Hematopoietic multipotent progenitor cell (in vitro differentiated cells): ENCODE measurements around the gene CPM. TPM values are rescaled to one million over a fixed set of nuclear protein-coding genes. Genes with fewer than 3 reads are reported as not detected.
"Not testable (repeated sequence)": the region's sequence is repeated elsewhere in the genome, so short reads cannot be mapped to it uniquely, and the experiment has no call there.

ENCODE experiments used
- DNase-seq, 3 donors: peaks; one replicate each; pipeline ENCODE4 v3.0.0-alpha.2; 2011 to 2015; ENCODE audit warnings: low read depth in 2 of 3, low spot score in 2 of 3
- total RNA-seq: library from RNA; depleted of rRNA; stranded (reverse); fragments of >200 nt; gene quantifications from one replicate; pipeline ENCODE4 v1.2.3, GENCODE V29; 2012

Gene CPM
- total RNA-seq, 1 donor: 0.27 TPM

DNA sequence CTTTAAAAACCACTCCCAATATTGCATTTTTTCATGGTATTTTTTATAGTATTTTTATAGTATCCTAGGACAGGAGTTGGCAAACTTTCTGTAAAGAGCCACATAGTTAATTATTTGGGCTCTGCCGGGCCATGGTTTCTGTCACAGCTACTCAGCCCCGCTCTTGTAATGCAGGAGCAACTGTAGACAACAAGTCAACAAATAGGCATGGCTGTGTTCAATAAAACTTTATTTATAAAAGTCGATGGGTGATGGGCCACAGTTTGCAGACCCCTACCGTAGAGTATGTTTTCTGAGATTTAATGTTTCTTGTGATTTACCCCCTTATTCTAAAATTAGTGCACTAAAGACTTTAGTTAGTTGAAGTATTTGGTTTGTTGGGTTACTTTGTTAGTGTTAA, 99.5 kb downstream of the CPM start:
- DNase-seq: no peak

DNA sequence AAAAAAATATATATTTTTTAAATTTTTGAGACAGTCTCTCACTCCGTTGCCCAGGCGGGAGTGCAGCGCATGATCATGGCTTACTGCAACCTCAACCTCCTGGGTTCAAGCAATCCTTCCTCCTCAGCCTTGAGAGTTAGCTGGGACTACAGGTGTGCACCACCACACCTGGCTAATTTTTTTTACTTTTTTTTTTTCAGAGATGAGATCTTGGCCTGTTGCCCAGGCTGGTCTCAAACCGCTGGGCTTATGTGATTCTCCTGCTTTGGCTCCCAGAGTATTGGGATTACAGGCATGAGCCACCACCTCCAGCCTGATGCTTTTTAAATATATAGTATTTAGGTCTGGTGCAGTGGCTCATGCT, 100.5 kb downstream of the CPM start:
- DNase-seq: no peak

DNA sequence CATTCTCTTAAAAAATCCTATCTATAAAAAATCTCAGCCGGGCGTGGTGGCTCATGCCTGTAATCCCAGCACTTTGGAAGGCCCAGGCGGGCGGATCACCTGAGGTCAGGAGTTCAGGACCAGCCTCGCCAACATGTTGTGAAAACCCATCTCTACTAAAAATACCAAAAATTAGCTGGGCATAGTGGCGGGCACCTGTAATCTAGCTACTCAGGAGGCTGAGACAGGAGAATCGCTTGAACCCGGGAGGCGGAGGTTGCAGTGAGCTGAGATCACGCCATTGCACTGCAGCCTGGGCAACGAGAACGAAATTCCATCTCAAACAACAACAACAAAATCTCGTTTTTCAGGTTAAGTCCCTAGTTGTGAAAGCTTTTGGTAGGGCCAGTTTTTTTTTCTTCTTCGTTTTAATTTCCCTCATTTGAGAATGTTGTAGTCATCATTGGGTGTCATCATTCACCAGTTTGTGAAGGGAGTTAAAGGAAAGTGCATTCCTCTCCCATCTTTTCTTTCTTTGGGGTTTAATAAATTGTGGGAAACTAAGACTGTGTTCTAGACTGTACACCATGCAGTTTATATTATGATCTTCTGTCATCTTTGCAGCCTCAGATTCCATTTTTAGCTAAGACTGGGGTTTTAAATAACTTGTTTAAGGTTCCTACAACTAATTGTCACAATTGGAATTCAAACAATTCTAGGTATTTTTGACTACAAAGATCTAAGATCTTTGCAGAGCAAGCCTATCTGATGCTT, 101.0 kb downstream of the CPM start:
- no peak for DNase-seq

DNA sequence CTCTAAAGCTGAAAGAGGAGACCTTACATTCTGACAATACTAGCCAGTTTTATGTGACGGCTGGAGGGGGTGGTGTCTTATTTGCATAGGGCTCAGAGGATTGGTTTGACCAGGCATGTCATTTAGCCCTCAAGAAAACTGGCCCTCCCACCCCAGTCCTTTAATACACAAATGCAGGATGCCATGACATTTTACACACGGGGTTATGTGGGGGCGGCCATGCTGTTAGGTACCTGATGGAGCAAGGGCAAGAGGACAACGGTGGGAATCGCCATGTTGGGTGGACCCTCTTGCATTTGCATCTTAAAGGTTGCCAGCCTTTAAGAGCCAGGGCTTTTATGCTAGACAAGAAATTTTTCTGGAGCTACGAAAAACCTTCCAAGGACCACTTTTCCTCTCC, 101.7 kb downstream of the CPM start:
- DNase-seq: no peak

DNA sequence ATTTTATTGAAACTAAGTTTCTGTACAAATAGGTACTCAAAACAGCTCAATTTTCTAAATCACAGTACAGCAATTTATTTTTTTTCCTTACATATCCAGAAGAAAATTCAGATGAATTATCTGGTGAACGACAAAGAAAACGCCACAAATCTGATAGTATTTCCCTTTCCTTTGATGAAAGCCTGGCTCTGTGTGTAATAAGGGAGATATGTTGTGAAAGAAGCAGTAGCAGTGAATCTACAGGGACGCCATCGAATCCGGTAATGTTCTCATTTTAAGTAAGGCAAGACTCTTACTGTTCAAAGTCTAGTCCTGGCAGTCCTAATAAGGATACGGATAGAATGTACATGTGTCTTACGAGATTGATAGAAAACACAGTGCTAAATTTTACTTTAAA, 104.3 kb downstream of the CPM start:
- DNase-seq: no peak

DNA sequence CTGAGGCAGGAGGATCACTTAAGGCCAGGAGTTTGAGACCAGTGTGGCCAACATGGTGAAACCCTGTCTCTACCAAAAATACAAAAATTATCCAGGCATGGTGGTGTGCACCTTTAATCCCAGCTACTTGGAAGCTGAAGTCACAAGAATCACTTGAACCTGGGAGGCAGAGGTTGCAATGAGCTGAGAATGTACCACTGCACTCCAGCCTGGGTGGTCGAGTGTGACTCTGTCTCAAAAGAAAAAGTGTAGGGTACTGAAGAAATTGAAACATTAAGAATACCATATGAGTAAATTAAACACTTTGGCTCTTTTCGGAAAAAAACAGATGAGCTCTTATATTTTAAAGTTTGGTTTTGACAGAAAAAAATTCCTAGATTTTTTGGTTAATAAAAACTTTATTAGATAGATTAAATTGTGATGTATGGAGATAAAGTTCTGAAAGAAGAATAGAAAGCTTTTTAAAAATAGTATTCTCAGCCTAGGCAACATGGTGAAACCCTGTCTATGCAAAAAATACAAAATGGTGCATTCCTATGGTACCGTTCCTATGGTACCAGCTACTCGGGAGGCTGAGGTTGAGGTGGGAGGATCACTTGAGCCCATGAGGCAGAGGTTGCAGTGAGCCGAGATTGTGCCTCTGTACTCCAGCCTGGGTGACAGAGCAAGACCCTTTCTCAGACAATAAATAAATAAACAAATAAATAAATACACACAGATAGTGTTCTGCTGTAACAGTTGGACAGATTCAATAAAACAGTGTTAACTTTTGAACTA, 104.9 kb downstream of the CPM start:
- DNase-seq: no peak

DNA sequence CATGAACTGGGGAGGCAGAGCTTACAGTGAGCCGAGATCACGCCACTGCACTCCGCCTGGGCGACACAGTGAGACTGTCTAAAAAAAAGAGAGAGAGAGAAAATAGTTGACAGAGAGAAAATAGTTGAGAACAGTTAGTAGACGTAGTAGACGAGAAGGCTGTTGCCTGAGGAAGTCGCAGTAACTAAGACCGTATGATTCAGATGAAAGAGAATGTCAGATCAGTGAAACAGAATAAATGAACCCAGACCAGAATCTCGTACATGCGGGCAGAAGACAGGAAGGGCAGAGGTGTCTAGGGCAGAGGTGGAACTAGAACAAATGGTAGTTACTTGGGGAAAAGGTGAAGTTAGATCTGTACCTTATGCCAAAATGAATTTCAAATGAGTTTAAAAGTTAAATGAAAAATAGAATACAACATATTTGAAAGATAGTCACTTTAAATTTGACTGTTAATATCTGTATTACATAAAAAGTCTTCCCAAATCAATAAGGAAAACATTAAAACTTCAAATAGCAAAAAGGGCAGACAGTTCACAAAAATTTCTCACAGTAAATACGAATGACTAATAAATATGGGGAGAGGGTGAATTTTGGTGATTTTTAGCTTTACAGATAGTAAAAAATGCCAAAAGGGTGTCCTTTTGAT, 107.3 kb downstream of the CPM start:
- no peak for DNase-seq

DNA sequence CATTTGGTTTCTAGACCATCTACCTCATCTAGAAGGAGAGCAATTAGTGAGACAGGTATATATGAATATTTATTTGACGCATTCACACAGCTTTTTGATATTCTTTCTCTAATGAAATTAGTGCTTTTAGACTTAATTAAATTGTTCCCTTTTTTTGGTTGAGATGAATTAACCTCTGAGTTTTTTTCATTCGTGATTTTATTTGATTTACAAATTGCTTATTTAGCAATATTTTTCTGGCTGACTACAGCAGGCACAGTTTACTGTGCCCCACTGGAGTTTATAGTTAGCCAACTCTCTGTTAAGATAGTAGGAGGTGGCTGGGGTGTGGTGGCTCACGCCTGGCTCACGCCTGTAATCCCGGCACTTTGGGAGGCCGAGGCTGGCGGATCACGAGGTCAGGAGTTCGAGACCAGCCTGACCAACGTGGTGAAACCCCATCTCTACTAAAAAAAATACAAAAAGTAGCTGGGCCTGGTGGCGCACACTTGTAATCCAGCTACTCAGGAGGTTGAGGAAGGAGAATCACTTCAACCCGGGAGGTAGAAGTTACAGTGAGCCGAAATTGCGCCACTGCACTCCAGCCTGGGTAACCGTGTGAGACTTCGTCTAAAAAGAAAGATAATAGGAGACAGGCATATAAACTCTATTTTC, 108.2 kb downstream of the CPM start:
- no peak for DNase-seq

DNA sequence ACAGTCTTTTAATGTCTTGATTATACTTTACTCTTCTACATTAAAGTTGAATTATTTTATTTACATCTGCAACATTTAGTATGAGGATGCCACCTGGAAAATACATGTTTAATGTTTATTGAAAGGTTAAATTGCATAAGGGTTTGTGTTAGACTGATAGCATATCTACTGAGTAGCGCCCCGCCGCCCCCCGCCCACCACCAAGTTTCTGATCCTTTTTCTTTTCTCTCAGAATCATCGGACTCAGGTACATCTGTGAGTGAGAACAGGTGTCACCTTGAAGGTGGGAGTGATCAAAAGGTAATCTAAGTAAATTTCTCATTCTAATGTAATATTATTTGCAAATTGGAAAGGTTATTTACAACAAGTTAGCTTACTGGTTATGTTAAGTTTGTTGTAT, 108.8 kb downstream of the CPM start:
- no peak for DNase-seq

DNA sequence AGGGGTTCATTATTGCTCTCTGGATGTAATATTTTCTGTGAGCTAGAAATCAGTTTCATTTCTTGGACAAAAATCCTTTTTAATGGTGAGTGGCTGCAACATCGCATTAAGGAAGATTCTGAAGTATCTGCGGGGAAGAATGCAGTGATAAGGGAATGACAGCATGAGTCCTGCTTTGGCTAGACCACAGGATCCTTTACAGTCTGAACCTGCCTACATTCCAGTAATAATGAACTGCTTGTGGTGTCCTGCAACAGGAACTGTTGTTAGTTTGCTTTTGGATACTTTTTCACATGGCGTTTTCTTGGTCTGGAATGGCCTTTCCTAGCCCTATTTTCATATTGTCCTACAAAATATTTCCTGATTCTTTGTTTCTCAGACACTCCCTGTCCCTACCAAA, 109.3 kb downstream of the CPM start:
- DNase-seq: no peak

DNA sequence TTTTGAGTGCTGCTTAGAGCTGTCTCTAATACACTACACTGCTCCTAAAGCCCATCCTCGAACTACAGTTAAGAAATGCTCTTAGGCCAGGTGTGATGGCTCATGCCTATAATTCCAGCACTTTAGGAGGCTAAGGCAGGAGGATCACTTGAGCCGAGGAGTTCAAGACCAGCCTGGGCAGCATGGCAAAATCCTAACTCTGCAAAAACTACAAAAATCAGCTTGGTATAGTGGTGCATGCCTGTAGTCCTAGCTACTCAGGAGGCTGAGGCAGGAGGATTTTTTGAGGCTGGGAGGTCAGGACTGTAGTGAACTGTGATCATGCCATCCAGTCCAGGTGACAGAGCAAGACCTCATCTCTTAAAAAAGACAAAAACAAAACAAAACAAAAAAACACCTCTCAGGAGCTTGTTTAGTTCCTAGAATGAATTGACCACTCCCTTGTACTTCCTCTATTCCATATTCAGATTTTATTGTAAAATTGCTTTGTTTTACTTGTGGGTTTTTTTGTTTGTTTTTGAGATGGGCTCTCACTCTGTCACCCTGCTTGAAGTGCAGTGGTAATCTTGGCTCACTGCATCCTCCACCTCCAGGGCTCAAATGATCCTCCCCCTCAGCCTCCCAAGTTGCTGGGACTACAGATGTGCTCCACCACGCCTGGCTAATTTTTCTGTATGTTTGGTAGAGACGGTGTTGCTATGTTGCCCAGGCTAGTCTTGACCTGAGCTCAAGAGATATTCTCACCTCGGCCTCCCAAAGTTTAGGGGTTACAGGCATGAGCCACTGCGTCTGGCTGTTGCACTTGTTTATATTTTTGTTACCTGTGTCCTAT, 111.4 kb downstream of the CPM start:
- no peak for DNase-seq

DNA sequence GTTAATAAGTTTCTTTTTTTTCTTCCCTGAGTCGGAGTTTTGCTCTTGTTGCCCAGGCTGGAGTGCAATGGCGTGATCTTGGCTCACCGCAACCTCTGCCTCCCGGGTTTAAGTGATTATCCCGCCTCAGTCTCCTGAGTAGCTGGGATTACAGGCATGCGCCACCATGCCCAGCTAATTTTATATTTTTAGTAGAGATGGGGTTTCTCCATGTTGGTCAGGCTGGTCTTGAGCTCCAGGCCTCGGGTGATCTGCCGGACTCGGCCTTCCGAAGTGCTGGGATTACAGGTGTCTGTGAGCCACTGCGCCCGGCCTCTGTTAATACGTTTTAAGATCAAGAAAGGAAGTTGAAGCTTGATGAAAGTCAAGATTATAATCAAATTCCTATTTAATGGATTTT, 113.5 kb downstream of the CPM start:
- DNase-seq: not testable (repeated sequence)

DNA sequence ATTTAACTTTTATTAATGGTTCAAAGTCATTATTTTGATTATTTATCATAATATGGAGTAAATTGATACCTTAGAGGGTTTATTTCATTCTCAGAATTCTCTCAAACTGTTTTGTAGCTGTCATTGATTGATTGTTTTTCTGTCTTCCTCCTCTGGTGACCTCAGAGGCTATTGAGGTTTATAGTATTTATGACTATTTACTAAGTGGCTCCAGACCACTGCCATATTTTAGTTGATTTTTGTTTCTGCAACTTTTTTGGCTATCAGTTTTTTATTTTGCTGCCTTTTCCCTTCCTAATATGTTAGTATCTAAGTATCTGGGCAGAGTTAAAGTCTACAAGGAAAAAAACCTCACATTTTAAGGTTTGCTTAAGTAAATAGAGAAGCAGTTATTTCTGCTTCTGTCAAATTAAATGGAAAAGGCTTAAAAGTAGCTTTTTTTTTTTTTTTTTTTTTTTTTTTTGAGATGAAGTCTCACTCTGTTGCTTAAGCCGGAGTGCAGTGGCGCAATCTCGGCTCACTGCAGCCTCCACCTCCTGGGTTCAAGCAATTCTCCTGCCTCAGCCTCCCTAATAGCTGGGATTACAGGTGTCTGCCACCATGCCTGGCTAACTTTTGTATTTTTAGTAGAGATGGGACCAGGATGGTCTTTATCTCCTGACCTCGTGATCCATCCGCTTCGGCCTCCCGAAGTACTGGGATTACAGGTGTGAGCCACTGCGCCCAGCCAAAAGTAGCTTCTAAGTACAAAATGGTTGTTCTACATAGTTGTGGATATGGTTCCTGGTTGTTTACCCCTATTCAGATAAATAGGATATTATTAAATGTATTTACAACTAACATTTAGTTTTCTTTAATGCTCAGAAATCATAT, 116.8 kb downstream of the CPM start:
- no peak for DNase-seq

DNA sequence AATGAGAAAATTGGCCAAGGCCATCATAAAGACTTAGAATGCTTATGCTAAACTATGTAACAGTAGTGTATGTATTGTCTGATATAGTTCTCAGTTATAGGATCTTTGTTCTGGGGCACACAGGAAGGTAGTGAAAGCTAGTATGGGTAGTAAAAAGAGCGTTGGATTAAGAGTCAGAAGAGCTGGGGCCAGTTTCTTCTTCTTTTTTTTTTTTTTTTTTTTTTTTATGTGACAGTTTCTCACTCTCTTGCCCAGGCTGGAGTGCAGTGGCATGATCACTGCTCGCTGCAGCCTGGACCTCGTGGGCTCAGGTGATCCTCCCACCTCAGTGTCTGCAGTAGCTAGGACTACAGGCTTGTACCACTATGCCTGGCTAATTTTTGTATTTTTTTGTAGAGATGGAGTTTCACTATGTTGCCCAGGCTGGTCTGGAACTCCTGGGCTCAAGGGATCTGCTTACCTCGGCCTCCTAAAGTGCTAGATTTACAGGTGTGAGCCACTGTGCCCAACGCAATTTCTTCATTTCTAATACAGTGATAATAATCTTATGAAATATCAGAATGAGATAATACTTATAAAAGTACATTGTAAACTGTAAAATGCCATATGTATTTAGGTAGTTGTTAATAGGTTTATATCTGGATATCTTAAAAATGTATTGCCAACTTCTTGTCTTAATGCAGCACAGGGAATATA, 117.6 kb downstream of the CPM start:
- DNase-seq: no peak

DNA sequence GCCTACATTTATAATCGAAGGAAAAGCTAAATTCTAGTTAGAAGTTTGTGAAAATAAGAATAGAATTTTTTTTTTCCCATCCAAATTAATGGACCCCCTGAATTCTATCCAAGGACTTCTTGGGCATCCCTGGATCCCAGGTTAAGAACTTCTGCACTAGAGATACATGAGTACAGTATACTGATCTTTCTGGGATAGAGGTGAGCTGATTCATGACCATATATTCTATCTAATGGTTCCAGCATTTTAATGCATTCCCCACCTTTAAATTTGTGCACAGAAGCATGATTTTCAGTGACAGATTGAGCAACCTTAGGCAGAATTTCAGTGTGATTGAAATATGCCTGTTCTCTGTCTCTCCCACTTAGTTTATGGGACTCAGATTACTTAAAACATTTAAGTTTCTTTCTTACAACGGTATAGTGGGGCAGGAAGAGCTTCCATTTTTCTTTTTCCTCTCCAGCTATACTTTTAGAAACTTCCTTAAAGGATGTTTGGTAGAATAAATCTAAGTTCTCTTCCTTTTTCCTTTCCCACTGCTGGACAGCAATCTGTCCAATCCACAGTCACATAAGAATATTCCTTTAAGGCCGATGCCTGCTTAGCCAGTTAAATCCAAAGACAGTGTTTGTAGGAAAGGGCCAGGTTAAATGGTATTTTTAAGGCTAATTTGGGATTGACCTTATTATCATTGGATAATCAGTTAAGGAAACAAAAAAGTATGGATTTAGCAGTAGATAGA, 118.3 kb downstream of the CPM start:
- DNase-seq: no peak

DNA sequence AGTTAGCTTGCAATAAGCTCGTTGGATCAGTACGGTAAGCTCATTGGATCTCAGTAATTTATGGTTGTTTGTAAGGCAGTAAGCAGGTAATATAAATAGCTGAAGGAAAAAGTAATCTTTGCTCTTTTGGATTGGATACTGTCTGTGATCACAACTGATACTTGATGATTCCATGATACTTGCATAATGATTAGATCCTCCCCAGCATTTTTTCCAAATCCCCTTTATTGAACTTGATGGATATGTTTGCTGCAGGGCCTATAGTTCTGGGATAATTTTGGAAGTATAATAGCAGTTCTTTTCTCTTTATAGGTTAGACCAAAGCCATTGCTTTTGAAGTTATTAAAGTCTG, 119.8 kb downstream of the CPM start:
- no peak for DNase-seq

DNA sequence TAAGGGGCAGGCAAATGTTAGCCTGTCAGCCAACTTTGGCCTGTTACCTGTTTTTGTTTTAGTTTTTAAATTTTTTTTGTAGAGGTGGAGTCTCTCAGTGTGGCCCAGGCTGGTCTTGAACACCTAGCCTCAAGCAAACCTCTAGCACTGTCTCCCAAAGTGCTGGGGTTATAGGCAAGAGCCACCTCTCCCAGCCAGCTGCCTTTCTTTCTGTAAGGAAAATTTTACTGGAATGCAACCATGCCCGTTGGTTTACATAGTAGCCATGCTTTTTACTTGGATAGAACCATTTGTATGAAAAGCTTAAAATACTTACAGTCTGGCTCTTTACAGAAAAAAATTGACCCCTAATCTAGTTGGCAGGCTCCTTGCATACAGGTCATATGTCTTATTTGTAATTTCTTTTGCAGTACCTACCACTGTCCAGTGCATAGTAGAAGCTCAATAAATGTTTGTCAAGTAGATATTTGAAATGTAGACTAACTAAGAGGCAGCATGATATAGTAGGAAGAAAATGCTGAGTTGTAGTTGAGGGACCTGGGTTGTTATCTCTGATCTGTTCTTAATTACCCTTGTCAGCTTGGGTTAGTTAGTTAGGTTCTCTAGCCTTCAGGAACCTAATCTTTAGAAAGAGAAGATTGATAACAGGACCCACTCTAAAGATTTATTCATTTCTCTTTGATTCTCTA, 120.3 kb downstream of the CPM start:
- no peak for DNase-seq

DNA sequence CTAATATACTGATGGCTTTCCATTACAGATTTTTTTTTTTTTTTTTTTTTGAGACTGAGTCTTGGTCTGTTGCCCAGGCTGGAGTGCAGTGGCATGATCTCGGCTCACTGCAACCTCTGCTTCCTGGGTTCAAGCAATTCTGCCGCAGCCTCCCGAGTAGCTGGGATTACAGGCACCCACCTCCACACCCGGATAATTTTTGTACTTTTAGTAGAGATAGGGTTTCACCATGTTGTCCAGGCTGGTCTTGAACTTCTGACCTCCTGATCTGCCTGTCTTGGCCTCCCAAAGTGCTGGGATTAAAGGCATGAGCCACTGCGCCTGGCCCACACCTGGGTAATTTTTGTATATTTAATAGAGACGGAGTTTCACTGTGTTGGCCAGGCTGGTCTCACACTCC, 121.4 kb downstream of the CPM start:
- not testable (repeated sequence) for DNase-seq
